Measurements from ENCODE around the gene COQ10A.

COQ10A gene

DNA sequence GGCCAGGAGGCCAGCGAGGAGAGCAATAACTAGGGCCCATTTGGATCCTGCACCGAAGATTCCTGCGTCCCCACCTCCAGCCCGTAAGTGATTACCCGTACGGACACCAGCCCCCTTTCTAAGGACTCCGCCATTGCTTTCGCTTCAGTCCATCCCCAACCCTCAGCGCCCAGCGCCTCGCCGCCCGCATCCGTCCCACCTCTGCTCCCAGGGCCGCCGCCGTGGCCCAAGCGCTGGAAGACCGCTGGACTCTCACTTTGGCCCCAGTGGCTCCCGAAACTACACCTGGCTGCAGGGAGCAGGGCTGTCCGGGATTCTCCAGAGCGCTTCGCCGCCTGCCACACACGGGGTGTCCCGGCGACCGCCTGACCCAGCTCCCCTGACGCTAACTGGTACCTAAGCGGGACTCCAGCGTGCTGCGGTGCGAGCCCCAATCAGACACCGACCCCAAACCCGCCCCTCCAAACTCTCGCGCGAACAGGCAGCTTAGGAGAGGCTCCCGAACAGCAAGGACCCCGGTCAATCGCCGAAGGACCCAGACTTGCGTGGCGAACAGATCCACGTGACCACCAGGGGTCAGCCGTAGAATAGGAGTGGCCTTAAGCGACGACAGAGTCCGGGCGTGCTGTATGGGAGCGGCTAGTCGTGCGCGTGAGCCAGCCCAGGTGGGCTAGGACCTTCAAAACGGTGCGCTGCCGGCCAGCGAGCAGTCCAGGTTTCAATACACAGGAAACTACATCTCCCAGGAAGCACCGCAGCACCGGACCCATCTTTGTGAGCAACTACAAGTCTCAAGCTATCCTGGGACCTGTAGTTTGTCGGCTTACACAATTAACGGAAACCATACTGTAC, 49.1 kb downstream of the COQ10A start, which contains the start of gene CNPY2:
Gene CNPY2 (minus strand): TSS at position 367 of the 852 bp plus-strand sequence. CDS start 771 bp downstream, outside the sequence.
- peak; percentile 95 for DNase-seq (ENCODE audit: low spot score)

GRCh38 chr12:56317675-56318074, 50.9 kb downstream of the COQ10A start:
- DNase-seq (ENCODE audit: low spot score): no peak

Measured in iPS-NIHi11 (cell line).